Measurements from ENCODE around the gene SH2D3A. TPM values are rescaled to one million over a fixed set of nuclear protein-coding genes. Genes with fewer than 3 reads are reported as not detected.

SH2D3A gene
- total and polyA plus RNA-seq, 9 donors = 0.18 to 18.3 (median 1.5) TPM; not detected in 1

DNA sequence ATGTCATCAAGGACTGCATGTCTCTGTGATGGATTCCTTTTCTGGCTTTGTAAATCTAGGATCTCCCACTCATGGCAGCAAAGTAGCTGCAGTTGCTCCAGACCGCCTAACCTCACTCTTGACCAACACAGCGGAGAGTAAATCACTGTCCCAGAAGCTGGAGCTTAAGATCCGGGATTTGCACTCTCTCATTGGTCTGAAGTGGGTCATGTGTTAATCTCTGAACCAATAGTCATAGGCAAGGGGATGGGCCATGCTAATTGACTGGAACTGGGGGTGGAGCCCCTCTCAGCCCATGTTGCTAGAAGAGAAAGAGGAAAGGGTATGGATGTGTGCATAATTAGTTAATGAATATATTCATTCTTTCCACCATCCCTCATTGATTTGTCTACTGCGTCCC lies 39.3 kb upstream of the SH2D3A start:
- Histone ChIP-seq H3K36me3 (no peaks in the 10 kb centered on the region), H3K4me3 (no peak overlapping the region), H3K27me3 (no peaks in the 10 kb centered on the region), H3K9me3 (no peaks in the 10 kb centered on the region), H3K4me1 (ENCODE audit: insufficient read depth) (no peaks in the 10 kb centered on the region), H3K27ac (no peak overlapping the region)
- no peak for TF ChIP-seq POLR2A (IDR thresholded peaks at IDR 0.05)
- TF ChIP-seq EP300 (IDR thresholded peaks at IDR 0.05) = no peak
- TF ChIP-seq, protein P1, sequence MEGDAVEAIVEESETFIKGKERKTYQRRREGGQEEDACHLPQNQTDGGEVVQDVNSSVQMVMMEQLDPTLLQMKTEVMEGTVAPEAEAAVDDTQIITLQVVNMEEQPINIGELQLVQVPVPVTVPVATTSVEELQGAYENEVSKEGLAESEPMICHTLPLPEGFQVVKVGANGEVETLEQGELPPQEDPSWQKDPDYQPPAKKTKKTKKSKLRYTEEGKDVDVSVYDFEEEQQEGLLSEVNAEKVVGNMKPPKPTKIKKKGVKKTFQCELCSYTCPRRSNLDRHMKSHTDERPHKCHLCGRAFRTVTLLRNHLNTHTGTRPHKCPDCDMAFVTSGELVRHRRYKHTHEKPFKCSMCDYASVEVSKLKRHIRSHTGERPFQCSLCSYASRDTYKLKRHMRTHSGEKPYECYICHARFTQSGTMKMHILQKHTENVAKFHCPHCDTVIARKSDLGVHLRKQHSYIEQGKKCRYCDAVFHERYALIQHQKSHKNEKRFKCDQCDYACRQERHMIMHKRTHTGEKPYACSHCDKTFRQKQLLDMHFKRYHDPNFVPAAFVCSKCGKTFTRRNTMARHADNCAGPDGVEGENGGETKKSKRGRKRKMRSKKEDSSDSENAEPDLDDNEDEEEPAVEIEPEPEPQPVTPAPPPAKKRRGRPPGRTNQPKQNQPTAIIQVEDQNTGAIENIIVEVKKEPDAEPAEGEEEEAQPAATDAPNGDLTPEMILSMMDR (IDR thresholded peaks at IDR 0.05) = no peak
- intact Hi-C loops (cut with DNase I) = no loop called here
- WGBS, 3 donors = 82 to 90% (median 88%) methylated on average over 4 of the region's 4 CpGs
- no peak for DNase-seq

DNA sequence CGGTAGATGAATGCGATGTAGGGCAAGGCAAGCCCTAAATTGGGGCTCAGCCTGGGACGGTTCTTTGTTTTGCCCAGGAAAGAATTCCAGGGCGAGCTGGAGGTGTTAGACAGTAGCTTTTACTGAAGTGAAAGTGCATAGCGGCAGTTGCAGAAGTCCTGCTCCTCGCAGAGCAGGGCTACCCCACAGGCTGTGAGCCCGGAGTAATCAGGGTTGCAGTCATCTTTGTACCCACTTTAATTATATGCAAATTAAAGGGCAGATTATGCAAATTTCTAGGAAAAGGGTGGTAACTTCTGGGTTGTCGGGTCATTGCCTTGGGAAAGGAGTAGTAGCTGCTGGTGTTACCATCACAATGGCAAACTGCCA lies 35.8 kb upstream of the SH2D3A start:
- no peak for DNase-seq
- H3K4me1 ChIP-seq (ENCODE audit: insufficient read depth) = no peaks in the 10 kb centered on the region
- no peak overlapping the region for H3K4me3 ChIP-seq
- H3K27ac ChIP-seq = no peak overlapping the region
- no peaks in the 10 kb centered on the region for H3K27me3 ChIP-seq
- H3K36me3 ChIP-seq = no peaks in the 10 kb centered on the region
- TF ChIP-seq, protein P1 (IDR thresholded peaks at IDR 0.05) = no peak
- TF ChIP-seq POLR2A (IDR thresholded peaks at IDR 0.05) = no peak
- no peak for TF ChIP-seq EP300 (IDR thresholded peaks at IDR 0.05)
- H3K9me3 ChIP-seq = no peaks in the 10 kb centered on the region
- intact Hi-C loops (cut with DNase I) = no loop called here
- 63 to 67% (median 64%) methylated on average over 8 of the region's 8 CpGs for WGBS, 3 donors

DNA sequence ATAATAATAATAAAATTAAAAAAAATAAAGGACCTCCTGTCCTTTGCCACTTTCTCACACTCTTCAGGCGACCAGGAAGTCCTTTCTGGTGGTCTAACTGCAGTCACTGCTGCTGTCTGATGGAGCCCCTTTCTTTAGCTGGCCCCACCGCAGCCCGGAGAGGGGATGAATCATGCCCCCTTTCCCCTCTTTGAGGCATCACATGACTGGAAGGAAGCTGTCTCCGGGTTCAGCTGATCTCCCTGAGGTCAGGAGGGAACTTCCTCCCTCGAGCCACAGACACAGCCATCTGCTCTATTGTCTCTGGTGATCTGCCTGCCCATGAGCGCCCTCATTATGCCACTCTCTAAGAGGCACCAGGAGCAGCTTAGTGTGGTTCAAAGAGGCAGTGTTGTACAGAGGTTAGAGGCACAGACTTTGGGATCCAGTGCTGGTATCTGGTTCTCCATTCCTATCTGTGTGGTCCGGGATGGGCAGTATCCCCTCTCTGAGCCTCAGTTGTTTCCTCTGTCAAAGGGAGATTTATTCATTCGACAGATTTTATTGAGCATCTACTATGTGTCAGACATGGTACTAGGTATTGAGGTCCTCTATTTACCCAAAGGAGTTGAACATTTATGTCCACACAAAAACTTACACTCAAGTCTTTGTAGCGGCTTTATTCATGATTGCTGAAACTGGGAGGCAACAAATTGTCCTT lies 35.3 kb upstream of the SH2D3A start:
- DNase-seq = no peak
- no peak for TF ChIP-seq EP300 (IDR thresholded peaks at IDR 0.05)
- TF ChIP-seq POLR2A (IDR thresholded peaks at IDR 0.05) = no peak
- TF ChIP-seq, protein P1 (IDR thresholded peaks at IDR 0.05) = no peak
- Histone ChIP-seq H3K27ac (no peak overlapping the region), H3K4me3 (no peak overlapping the region), H3K36me3 (no peaks in the 10 kb centered on the region), H3K9me3 (no peaks in the 10 kb centered on the region), H3K27me3 (no peaks in the 10 kb centered on the region), H3K4me1 (ENCODE audit: insufficient read depth) (no peaks in the 10 kb centered on the region)
- WGBS, 3 donors = 58 to 63% (median 62%) methylated on average over 9 of the region's 9 CpGs
- intact Hi-C loops (cut with DNase I) = no loop called here

DNA sequence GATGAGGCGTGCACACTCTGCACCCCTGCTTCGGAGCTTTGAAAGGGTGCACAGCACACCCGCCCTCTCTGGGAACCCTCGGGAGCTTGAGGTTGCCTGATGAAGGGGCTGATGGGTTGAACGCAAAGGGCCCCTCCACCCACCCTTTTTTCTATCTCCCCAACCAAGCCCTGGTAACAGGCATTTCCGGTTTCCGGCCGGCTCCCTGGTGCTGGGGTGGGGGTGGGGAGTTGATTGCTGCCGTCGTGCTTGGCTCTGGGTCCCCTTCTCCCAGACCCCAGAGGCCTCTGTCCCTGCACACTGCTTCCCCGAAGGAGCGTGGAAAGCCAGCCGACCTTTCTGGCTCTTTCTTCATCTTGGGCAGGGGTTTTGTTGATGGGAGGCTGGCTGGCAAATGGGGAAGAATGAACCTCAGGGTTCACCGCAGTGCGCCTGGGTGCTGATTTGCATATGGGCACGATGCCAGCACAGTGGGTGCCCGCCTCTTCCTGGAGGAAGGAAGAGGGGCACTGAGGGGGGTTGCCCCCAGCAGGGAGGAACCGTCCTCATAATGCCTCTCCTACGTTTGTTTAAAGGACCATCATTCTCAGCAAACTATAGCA lies 34.4 kb upstream of the SH2D3A start:
- peak in 3 of 5 donors; percentile 13 to 35 (median 17) for DNase-seq
- TF ChIP-seq POLR2A (IDR thresholded peaks at IDR 0.05) (no peak), EP300 (IDR thresholded peaks at IDR 0.05) (no peak)
- TF ChIP-seq, protein P1 (IDR thresholded peaks at IDR 0.05) = no peak
- Histone ChIP-seq H3K4me1 (ENCODE audit: insufficient read depth) (no peaks in the 10 kb centered on the region), H3K27ac (no peak overlapping the region), H3K36me3 (no peaks in the 10 kb centered on the region), H3K9me3 (no peaks in the 10 kb centered on the region), H3K27me3 (no peaks in the 10 kb centered on the region), H3K4me3 (no peak overlapping the region)
- intact Hi-C loops (cut with DNase I) = no loop called here
- WGBS, 3 donors = 7 to 8% (median 7%) methylated on average over 19 of the region's 19 CpGs

Measured in ovary (tissue), 9 donors.